Heart right ventricle (tissue), 16 donors: Measurements from ENCODE around the gene NSL1. TPM values are rescaled to one million over a fixed set of nuclear protein-coding genes. Genes with fewer than 3 reads are reported as not detected.

Source experiments
- ATAC-seq, 8 donors: fragments of 200-7000 bp; cut with Tn5 transposase; one replicate each; pipeline ENCODE4 v1.9.1; 2020; ENCODE audit warnings: mild to moderate bottlenecking in 8 of 8, moderate library complexity in 8 of 8, moderate number of reproducible peaks in 1 of 8
- DNase-seq, 2 donors: peaks; one replicate each; pipeline ENCODE4 v3.0.0-alpha.2; 2020
- H3K27ac ChIP-seq, 10 donors: fragments of 200-600 bp; sonication (generic) in 2 of 10; one replicate each; pipeline versions ENCODE4 v1.5.0 to v1.8.0; 2020 to 2022; ENCODE audit warnings: mild to moderate bottlenecking in 3 of 10
- H3K27me3 ChIP-seq, 7 donors: fragments of 200-600 bp; one replicate each; pipeline ENCODE4 v1.8.0; 2021 to 2022; ENCODE audit warnings: mild to moderate bottlenecking in 2 of 7
- H3K36me3 ChIP-seq, 9 donors: fragments of 200-600 bp; sonication (generic) in 1 of 9; one replicate each; pipeline versions ENCODE4 v1.5.0 to v1.8.0; 2020 to 2022; ENCODE audit warnings: mild to moderate bottlenecking in 2 of 9
- H3K4me1 ChIP-seq, 9 donors: fragments of 200-600 bp; sonication (generic) in 1 of 9; one replicate each; pipeline versions ENCODE4 v1.5.0 to v1.8.0; 2020 to 2022; ENCODE audit warnings: mild to moderate bottlenecking in 4 of 9
- H3K4me3 ChIP-seq, 10 donors: fragments of 200-600 bp; sonication (generic) in 2 of 10; one replicate each; pipeline versions ENCODE4 v1.5.0 to v1.8.0; 2020 to 2022; ENCODE audit warnings: mild to moderate bottlenecking in 7 of 10, moderate library complexity in 2 of 10
- H3K9me3 ChIP-seq, 11 donors: fragments of 200-600 bp in 10 of 11; sonication (generic) in 2 of 11; one replicate each; pipeline versions ENCODE4 v1.5.0 to v1.8.0; 2013 to 2022; ENCODE audit warnings: mild to moderate bottlenecking in 2 of 11, control low read depth in 1 of 11, moderate library complexity in 1 of 11
- CTCF ChIP-seq, 9 donors: fragments of 200-600 bp; sonication (generic) in 2 of 9; IDR thresholded peaks; one replicate each; pipeline versions ENCODE4 v1.5.0 to v1.8.0; 2021 to 2022; ENCODE audit warnings: antibody characterized with exemption in 9 of 9, mild to moderate bottlenecking in 5 of 9, moderate library complexity in 1 of 9
- WGBS, 2 donors: extraction: QIAGEN DNeasy Blood & Tissue Kit; methylation state at CpG; one replicate each; pipeline ENCODE4 v1.1.7; 2013; ENCODE audit warnings: inconsistent platforms in 1 of 2; 5-methylcytosine and 5-hydroxymethylcytosine counted together
- intact Hi-C, 10 donors: fragments of 100-400 bp; cut with DNase I; formaldehyde crosslinking; loops; one replicate each; pipeline versions ENCODE4 v1.11.1 to v1.14.2; 2022
- polyA plus RNA-seq, 2 donors: library from polyadenylated mRNA; stranded (reverse); fragments of 200-250 nt; gene quantifications; one replicate each; pipeline ENCODE4 v1.2.3, GENCODE V29; 2013
- total RNA-seq, 10 donors: library from RNA; stranded (reverse); fragmentation: NEBNext Ultra II Directional in 3 of 10; extraction: Animal tissue kit (Norgen Biotek cat#: 25700) in 3 of 10; gene quantifications; one replicate each; pipeline versions ENCODE4 v1.2.1 to v1.2.4, GENCODE V29; 2021 to 2023
- donor health status: Arrhythmogenic right ventricular cardiomyopathy.
- donor health status: ischemic (EF 13 %, LVEDD 7.1; RV severe dilation, severe dysfunction).
- donor health status: healthy with polysubstance abuse.
- donor health status: DM: no; HTN: yes; CAD: no.
- donor health status: DM: no; HTN: no; CAD: no.
- donor health status: ischemic (EF 25% LVEDD 6.9; RV normal size, moderate dysfunction).
- donor health status: ischemic (EF 25% LVEDD 5.7; RV mildly dilated, moderate dysfunction).
- donor health status: healthy.
- donor health status: DM: yes; HTN: yes; CAD: no.
- donor health status: Ischemic cardiomyopathy.
- donor health status: ischemic (EF 35%, LVEDD 5.7; RV mildly dilated, moderate dysfunction).
- donor health status: nonischemic (EF 11% LVEDD 7.7; RV severe dilation, severe dysfunction).
- donor health status: DM: yes; HTN: yes; CAD: no.
- donor health status: PGD.
- donor health status: ischemic (EF 29% LVEDD 5.4; RV normal size, mild dysfunction).
- donor health status: nonischemic (EF 23%, LVEDD 6.1; RV moderate dilation, normal function).

The NSL1 gene
- total and polyA plus RNA-seq, 12 donors = 9.4 to 30.1 (median 23.7) TPM

GRCh38 chr1:212824201-212824600 is 32.6 kb upstream of the NSL1 start:
- no peak for DNase-seq
- Histone ChIP-seq H3K4me3 (no peak overlapping the region), H3K36me3 (no peaks in the 10 kb centered on the region), H3K27ac (no peak overlapping the region), H3K9me3 (peaks cover 0 to 24% (median 8%) of the 10 kb centered on the region in 11 donors), H3K4me1 (peaks cover 0 to 13% (median 0%) of the 10 kb centered on the region in 9 donors), H3K27me3 (no peaks in the 10 kb centered on the region)
- ATAC-seq = no peak
- intact Hi-C loops = loop anchor here in 1 of 10 donors (10.0 kb wide), 1 partner anchor 161 kb away; no protein-coding TSS in a partner anchor
- 96 to 97% methylated on average over 16 of the region's 16 CpGs for WGBS, 2 donors
- no peak for TF ChIP-seq CTCF (IDR thresholded peaks at IDR 0.05)

- Histone ChIP-seq H3K36me3 (no peaks in the 10 kb centered on the region), H3K4me3 (no peak overlapping the region), H3K27ac (no peak overlapping the region), H3K27me3 (no peaks in the 10 kb centered on the region), H3K9me3 (peaks cover 0 to 24% (median 8%) of the 10 kb centered on the region in 11 donors), H3K4me1 (peaks cover 0 to 16% (median 0%) of the 10 kb centered on the region in 9 donors)
- no peak for DNase-seq
- no peak for ATAC-seq
- 90 to 91% methylated on average over 3 of the region's 3 CpGs for WGBS, 2 donors
- TF ChIP-seq CTCF (IDR thresholded peaks at IDR 0.05) = no peak
- intact Hi-C loops = loop anchor here in 1 of 10 donors (10.0 kb wide), 1 partner anchor 162 kb away; no protein-coding TSS in a partner anchor
Observed at GRCh38 chr1:212822956-212823355, 31.4 kb upstream of the NSL1 start.

GRCh38 chr1:212820969-212821368 is 29.4 kb upstream of the NSL1 start:
- H3K9me3 ChIP-seq = peaks cover 0 to 15% (median 6%) of the 10 kb centered on the region in 11 donors
- H3K27me3 ChIP-seq = no peaks in the 10 kb centered on the region
- intact Hi-C loops = loop anchor here in 1 of 10 donors (10.0 kb wide), 1 partner anchor 164 kb away; no protein-coding TSS in a partner anchor
- H3K4me3 ChIP-seq = no peak overlapping the region
- H3K27ac ChIP-seq = no peak overlapping the region
- DNase-seq (no peak), ATAC-seq (no peak)
- 90 to 92% methylated on average over 2 of the region's 2 CpGs for WGBS, 2 donors
- H3K4me1 ChIP-seq = peaks cover 0 to 16% (median 0%) of the 10 kb centered on the region in 9 donors
- no peaks in the 10 kb centered on the region for H3K36me3 ChIP-seq
- TF ChIP-seq CTCF (IDR thresholded peaks at IDR 0.05) = no peak

- H3K27me3 ChIP-seq = no peaks in the 10 kb centered on the region
- no peak for DNase-seq
- WGBS, 2 donors = 39 to 53% methylated on average over 5 of the region's 5 CpGs
- no peak for TF ChIP-seq CTCF (IDR thresholded peaks at IDR 0.05)
- H3K27ac ChIP-seq = peak overlapping the region in 1 of 10 donors; percentile 22
- H3K36me3 ChIP-seq = peaks cover 0 to 4% (median 0%) of the 10 kb centered on the region in 9 donors
- ATAC-seq = no peak
- peaks cover 0 to 21% (median 0%) of the 10 kb centered on the region in 9 donors for H3K4me1 ChIP-seq
- intact Hi-C loops = loop anchor here in 6 of 10 donors (5.0 to 10.0 kb wide), 3 partner anchors 165 to 178 kb away; no protein-coding TSS in a partner anchor
- no peak overlapping the region for H3K4me3 ChIP-seq
- H3K9me3 ChIP-seq = peaks cover 0 to 3% (median 0%) of the 10 kb centered on the region in 11 donors
Observed at GRCh38 chr1:212819726-212820125, 28.1 kb upstream of the NSL1 start.
